Endothelial cell of umbilical vein (primary cell): ENCODE results near the gene STXBP2. TPM values are rescaled to one million over a fixed set of nuclear protein-coding genes. Genes with fewer than 3 reads are reported as not detected.

Experiments used
- BruUV-seq: library from RNA; stranded (reverse); fragments of 400-500 nt; replicated peaks from 2 replicates; lab custom pipeline; 2021; lab: Mats Ljungman, UMichigan
- CTCF ChIA-PET: fragments of 300-600, 350-600 bp; sonication (Branson Sonifier 250); formaldehyde crosslinking; loops from one replicate; lab custom pipeline; 2021; ENCODE audit warnings: antibody characterized with exemption, inconsistent platforms; lab: Charles Lee
- POLR2A ChIA-PET: fragments of 300-600, 350-600 bp; sonication (Branson Sonifier 250); formaldehyde crosslinking; loops from one replicate; lab custom pipeline; 2021; ENCODE audit warnings: antibody characterized with exemption, inconsistent platforms; lab: Charles Lee
- DNase-seq: peaks from one replicate; pipeline ENCODE4 v3.0.0-alpha.2; 2011; ENCODE audit warnings: low read depth, low spot score
- FAIRE-seq: peaks from 2 replicates; lab custom pipeline; 2011; peaks lifted over from hg19 to GRCh38; lab: Jason Lieb, UNC
- H2AFZ ChIP-seq: 2 replicates; pipeline ENCODE4 v1.6.0; 2012; ENCODE audit warnings: low read depth, low read length, control low read depth, inconsistent platforms
- H3K27ac ChIP-seq: 2 replicates; pipeline ENCODE4 v1.5.1; 2011; ENCODE audit warnings: low read depth, mild to moderate bottlenecking, control low read depth, low read length, moderate library complexity; ENCODE audit not compliant: insufficient read depth
- H3K27me3 ChIP-seq, 2 experiments: 2 replicates each; pipeline versions ENCODE4 v1.6.0 to v1.6.1; 2011; ENCODE audit warnings: low read length in 2 of 2, mixed read lengths in 1 of 2; ENCODE audit not compliant: control insufficient read depth in 2 of 2, insufficient read depth in 2 of 2
- H3K36me3 ChIP-seq, 2 experiments: 2 replicates in 1 of 2; 3 replicates in 1 of 2; pipeline ENCODE4 v1.5.1; 2011; ENCODE audit warnings: low read length in 2 of 2, mild to moderate bottlenecking in 1 of 2, moderate library complexity in 1 of 2; ENCODE audit not compliant: control insufficient read depth in 2 of 2, insufficient read depth in 2 of 2; ENCODE audit errors: extremely low read depth in 1 of 2
- H3K4me1 ChIP-seq: 3 replicates; pipeline ENCODE4 v1.5.1; 2011; ENCODE audit warnings: mild to moderate bottlenecking, low read length; ENCODE audit not compliant: control insufficient read depth, insufficient read depth; ENCODE audit errors: extremely low read depth
- H3K4me2 ChIP-seq: 2 replicates; pipeline ENCODE4 v1.6.1; 2011; ENCODE audit warnings: low read length, control low read depth, mixed read lengths; ENCODE audit not compliant: insufficient read depth
- H3K4me3 ChIP-seq, 3 experiments: fragments of 200-600 bp in 1 of 3; sonication (generic), shearing (Covaris generic) in 1 of 3; replicated peaks in 1 of 3; 2 replicates each; pipeline ENCODE4 v1.5.1; 2011 to 2016; ENCODE audit warnings: control low read depth in 3 of 3, low read length in 3 of 3, mild to moderate bottlenecking in 2 of 3, inconsistent platforms in 1 of 3, low read depth in 1 of 3, moderate library complexity in 1 of 3; ENCODE audit not compliant: insufficient read depth in 1 of 3
- H3K79me2 ChIP-seq: 2 replicates; pipeline ENCODE4 v1.6.0; 2012; ENCODE audit warnings: low read length, inconsistent platforms; ENCODE audit not compliant: control insufficient read depth, insufficient read depth
- H3K9ac ChIP-seq: replicated peaks from 2 replicates; pipeline ENCODE3; 2011; ENCODE audit warnings: low read length, control low read depth; ENCODE audit not compliant: insufficient read depth; ENCODE audit errors: extremely low read depth
- H3K9me1 ChIP-seq: replicated peaks from 3 replicates; pipeline ENCODE4 v1.6.0; 2011; ENCODE audit warnings: mild to moderate bottlenecking, low read length; ENCODE audit not compliant: control insufficient read depth, insufficient read depth; ENCODE audit errors: extremely low read depth
- H3K9me3 ChIP-seq: replicated peaks from 2 replicates; pipeline ENCODE4 v1.5.1; 2012; ENCODE audit warnings: low read length, inconsistent platforms; ENCODE audit not compliant: control insufficient read depth, insufficient read depth
- H4K20me1 ChIP-seq: replicated peaks from 2 replicates; pipeline ENCODE3; 2011; ENCODE audit warnings: mild to moderate bottlenecking, low read length; ENCODE audit not compliant: control insufficient read depth, insufficient read depth; ENCODE audit errors: extremely low read depth
- EZH2 ChIP-seq: IDR thresholded peaks from 2 replicates; pipeline ENCODE4 v1.6.1; 2012; ENCODE audit warnings: borderline replicate concordance, low read depth, mild to moderate bottlenecking, moderate library complexity, low read length, inconsistent platforms; ENCODE audit not compliant: severe bottlenecking
- FOS ChIP-seq: IDR thresholded peaks from 2 replicates; pipeline ENCODE4 v1.6.1; 2011; ENCODE audit warnings: mild to moderate bottlenecking, low read length, moderate library complexity, borderline replicate concordance; ENCODE audit not compliant: insufficient read depth
- GATA2 ChIP-seq: IDR thresholded peaks from 2 replicates; pipeline ENCODE4 v1.7.0; 2011; ENCODE audit warnings: low read depth, mild to moderate bottlenecking, moderate library complexity, mixed read lengths, low read length; ENCODE audit not compliant: insufficient read length, insufficient read depth
- JUN ChIP-seq: IDR thresholded peaks from 2 replicates; pipeline ENCODE4 v1.6.1; 2011; ENCODE audit warnings: borderline replicate concordance, low read depth; ENCODE audit not compliant: insufficient read length, insufficient read depth
- MAX ChIP-seq: IDR thresholded peaks from 2 replicates; pipeline ENCODE4 v1.6.1; 2011; ENCODE audit not compliant: insufficient read depth, insufficient read length
- MYC ChIP-seq: IDR thresholded peaks from one replicate; pipeline ENCODE4 v1.6.1; 2011; ENCODE audit warnings: mild to moderate bottlenecking, low read depth, low read length
- POLR2A ChIP-seq: IDR thresholded peaks from 2 replicates; pipeline ENCODE4 v1.6.1; 2012; ENCODE audit warnings: low read depth, mild to moderate bottlenecking, control low read depth, low read length
- POLR2AphosphoS5 ChIP-seq: IDR thresholded peaks from 2 replicates; pipeline ENCODE4 v1.6.1; 2012; ENCODE audit warnings: low read depth, mild to moderate bottlenecking, control low read depth, low read length, moderate library complexity; ENCODE audit not compliant: insufficient read depth
- dilution Hi-C: fragments of 300-500 bp; cut with MboI; formaldehyde crosslinking; loops from one replicate; pipeline ENCODE4 v1.15.0; 2019; ENCODE audit warnings: low sequenced_read_pairs; ENCODE audit not compliant: extremely low pct_ligation_motif_present
- intact Hi-C: fragments of 100-400 bp; cut with micrococcal nuclease; formaldehyde crosslinking; loops from one replicate; pipeline ENCODE4 v1.10.0; 2022
- polyA plus RNA-seq, 4 experiments: library from polyadenylated mRNA; depleted of rRNA in 3 of 4; stranded (reverse) in 3 of 4; unstranded in 1 of 4; fragments of >200 nt; gene quantifications; 2 replicates each; pipeline versions ENCODE4 v1.2.1 to v1.2.3, GENCODE V29; 2011 to 2012; ENCODE audit warnings: missing spikeins in 1 of 4
- total RNA-seq: library from RNA; stranded (reverse); gene quantifications from 2 replicates; pipeline ENCODE4 v1.2.3, GENCODE V29; 2021
- TF ChIP-seq, protein P1 (sequence below), 2 donors: IDR thresholded peaks; 1 replicate in 1 of 2; 2 replicates in 1 of 2; pipeline ENCODE4 v1.5.1; 2011; ENCODE audit warnings: low read length in 2 of 2, mild to moderate bottlenecking in 2 of 2, moderate library complexity in 2 of 2, control low read depth in 1 of 2, inconsistent platforms in 1 of 2, low read depth in 1 of 2; ENCODE audit not compliant: insufficient read depth in 1 of 2; ENCODE audit errors: extremely low read depth in 1 of 2

The STXBP2 gene
- total and polyA plus RNA-seq, 2 donors (not counting 3 experiments of a cell fraction or from before 2014, with no cell fraction given) = 70.0 to 105 TPM

GRCh38 chr19:7680606-7681339, 43.9 kb downstream of the STXBP2 start, which contains the start of gene TRAPPC5:
Gene TRAPPC5 (plus strand): TSS chr19:7680833. CDS start chr19:7682254, 1,421 bp downstream.
- Histone ChIP-seq H3K4me1 (peaks cover 7% of the 10 kb centered on the region), H3K36me3 (peaks cover 0 to 3% of the 10 kb centered on the region in 2 experiments), H3K9me3 (no peaks in the 10 kb centered on the region), H3K27ac (peak within 1 kb of the TSS; percentile 65), H3K4me2 (peak within 1 kb of the TSS; percentile 65), H4K20me1 (no peaks in the 10 kb centered on the region), H3K9me1 (no peaks in the 10 kb centered on the region), H3K27me3 (peaks cover 2% of the 10 kb centered on the region in 2 experiments), H3K9ac (peak within 1 kb of the TSS; percentile 92), H3K4me3 (peak within 1 kb of the TSS; percentile 72 to 100 (median 79)), H2AFZ (peak within 1 kb of the TSS; percentile 60), H3K79me2 (peaks cover 21% of the 10 kb centered on the region)
- ChIA-PET CTCF (interaction anchor here (0.6 to 2.5 kb wide), 60 partner anchors 10 to 581 kb away, joined by 3 to 137 read pairs (median 4); partner anchors contain the start of genes CLEC4G, LRRC8E, MAP2K7 and MCOLN1), POLR2A (no interaction called here)
- DNase-seq (peak; percentile 83), FAIRE-seq (peak; percentile 82)
- intact Hi-C loops = loop anchor here (1.0 to 5.0 kb wide), 8 partner anchors 28 to 326 kb away; partner anchors contain the start of genes PET100, SNAPC2 and XAB2
- no TSS peak for BruUV-seq
- TF ChIP-seq, protein P1, sequence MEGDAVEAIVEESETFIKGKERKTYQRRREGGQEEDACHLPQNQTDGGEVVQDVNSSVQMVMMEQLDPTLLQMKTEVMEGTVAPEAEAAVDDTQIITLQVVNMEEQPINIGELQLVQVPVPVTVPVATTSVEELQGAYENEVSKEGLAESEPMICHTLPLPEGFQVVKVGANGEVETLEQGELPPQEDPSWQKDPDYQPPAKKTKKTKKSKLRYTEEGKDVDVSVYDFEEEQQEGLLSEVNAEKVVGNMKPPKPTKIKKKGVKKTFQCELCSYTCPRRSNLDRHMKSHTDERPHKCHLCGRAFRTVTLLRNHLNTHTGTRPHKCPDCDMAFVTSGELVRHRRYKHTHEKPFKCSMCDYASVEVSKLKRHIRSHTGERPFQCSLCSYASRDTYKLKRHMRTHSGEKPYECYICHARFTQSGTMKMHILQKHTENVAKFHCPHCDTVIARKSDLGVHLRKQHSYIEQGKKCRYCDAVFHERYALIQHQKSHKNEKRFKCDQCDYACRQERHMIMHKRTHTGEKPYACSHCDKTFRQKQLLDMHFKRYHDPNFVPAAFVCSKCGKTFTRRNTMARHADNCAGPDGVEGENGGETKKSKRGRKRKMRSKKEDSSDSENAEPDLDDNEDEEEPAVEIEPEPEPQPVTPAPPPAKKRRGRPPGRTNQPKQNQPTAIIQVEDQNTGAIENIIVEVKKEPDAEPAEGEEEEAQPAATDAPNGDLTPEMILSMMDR (IDR thresholded peaks at IDR 0.05; ENCODE audit: extremely low read depth in 1 of 2, insufficient read depth in 1 of 2, low read depth in 1 of 2, low read length in 2 of 2) = peak; percentile 75 to 98
- no peak for TF ChIP-seq GATA2
- TF ChIP-seq POLR2A = peak; percentile 67
- TF ChIP-seq MAX = no peak
- TF ChIP-seq FOS = no peak
- no peak for TF ChIP-seq EZH2
- TF ChIP-seq POLR2AphosphoS5 = peak; percentile 77
- no peak for TF ChIP-seq JUN
- no peak for TF ChIP-seq MYC
- dilution Hi-C loops = no loop called here
